ENCODE measurements around the gene ASB13. TPM values are rescaled to one million over a fixed set of nuclear protein-coding genes. Genes with fewer than 3 reads are reported as not detected.

Gene ASB13
- total and polyA plus RNA-seq, 2 of the 13 experiments (the other 11 are each of a cell fraction or from before 2014, with no cell fraction given), result 9.3 to 15.4 TPM

GRCh38 chr10:5659702-5660528 is 6.5 kb downstream of the ASB13 start (continued):
- peak; percentile 67; the same call in 1 of the 2 replicates for TF ChIP-seq ZNF609 (CRISPR knock-in tag; IDR thresholded peaks at IDR 0.05; ENCODE audit: borderline replicate concordance)
- TF ChIP-seq ZNF337 (CRISPR knock-in tag; IDR thresholded peaks at IDR 0.05; ENCODE audit: borderline replicate concordance, low read depth), result no peak
- TF ChIP-seq SNRNP70 (IDR thresholded peaks at IDR 0.05; ENCODE audit: low read depth, low read length), result no peak
- TF ChIP-seq ZNF891 (CRISPR knock-in tag; IDR thresholded peaks at IDR 0.05), result 0 out of 2 replicates have a peak, but pooled peaks have one; percentile 3
- TF ChIP-seq CCDC6 (CRISPR knock-in tag; IDR thresholded peaks at IDR 0.05), result peak; percentile 61; the same call in 1 of the 2 replicates
- TF ChIP-seq BRCA1 (CRISPR knock-in tag; IDR thresholded peaks at IDR 0.05), result 0 out of 2 replicates have a peak, but pooled peaks have one; percentile 36
- TF ChIP-seq SOX5 (CRISPR knock-in tag; IDR thresholded peaks at IDR 0.05; ENCODE audit: borderline replicate concordance), result 0 out of 2 replicates have a peak, but pooled peaks have one; percentile 69
- peak; percentile 41; the same call in 1 of the 2 replicates for TF ChIP-seq ZSCAN5A (CRISPR knock-in tag; IDR thresholded peaks at IDR 0.05; ENCODE audit: borderline replicate concordance)
- 0 out of 2 replicates have a peak, but pooled peaks have one; percentile 44 for TF ChIP-seq ZNF615 (CRISPR knock-in tag; IDR thresholded peaks at IDR 0.05; ENCODE audit: borderline replicate concordance)
- TF ChIP-seq ZNF354B (CRISPR knock-in tag; IDR thresholded peaks at IDR 0.05), result no peak
- TF ChIP-seq ATF3 (CRISPR knock-in tag; IDR thresholded peaks at IDR 0.05), result peak; percentile 94
- TF ChIP-seq NFIB (CRISPR knock-in tag; IDR thresholded peaks at IDR 0.05; ENCODE audit: borderline replicate concordance), result no peak
- TF ChIP-seq CAMTA2 (CRISPR knock-in tag; IDR thresholded peaks at IDR 0.05; ENCODE audit: borderline replicate concordance), result peak; percentile 41; the same call in 1 of the 2 replicates
- TF ChIP-seq MTF1 (CRISPR knock-in tag; IDR thresholded peaks at IDR 0.05), result no peak
- no peak for TF ChIP-seq ZSCAN12 (CRISPR knock-in tag; IDR thresholded peaks at IDR 0.05)
- no peak for TF ChIP-seq ZNF451 (CRISPR knock-in tag; IDR thresholded peaks at IDR 0.05)
- peak; percentile 37; the same call in 1 of the 2 replicates for TF ChIP-seq DR1 (CRISPR knock-in tag; IDR thresholded peaks at IDR 0.05)
- peak; percentile 71 for TF ChIP-seq HOXA3 (CRISPR knock-in tag; IDR thresholded peaks at IDR 0.05)
- TF ChIP-seq FOXJ3 (CRISPR knock-in tag; IDR thresholded peaks at IDR 0.05; ENCODE audit: borderline replicate concordance), result peak; percentile 62
- TF ChIP-seq ZNF234 (CRISPR knock-in tag; conservative IDR thresholded peaks at IDR 0.05), result no peak
- TF ChIP-seq ADNP (CRISPR knock-in tag; IDR thresholded peaks at IDR 0.05), result no peak
- TF ChIP-seq SMAD3 (CRISPR knock-in tag; IDR thresholded peaks at IDR 0.05), result peak; percentile 65; the same call in 1 of the 2 replicates
- TF ChIP-seq ZBTB42 (CRISPR knock-in tag; IDR thresholded peaks at IDR 0.05), result no peak
